GM18519 (cell line): ENCODE measurements around the gene MRPL41.
"Not testable (repeated sequence)": the region's sequence is repeated elsewhere in the genome, so short reads cannot be mapped to it uniquely, and the experiment has no call there.

ENCODE experiments used
- ATAC-seq: cut with Tn5 transposase; IDR thresholded peaks from one replicate; pipeline ENCODE4 v1.9.1; 2021; ENCODE audit warnings: mild to moderate bottlenecking, moderate library complexity; ENCODE audit not compliant: unreplicated experiment, low FRiP score

MRPL41 gene

DNA sequence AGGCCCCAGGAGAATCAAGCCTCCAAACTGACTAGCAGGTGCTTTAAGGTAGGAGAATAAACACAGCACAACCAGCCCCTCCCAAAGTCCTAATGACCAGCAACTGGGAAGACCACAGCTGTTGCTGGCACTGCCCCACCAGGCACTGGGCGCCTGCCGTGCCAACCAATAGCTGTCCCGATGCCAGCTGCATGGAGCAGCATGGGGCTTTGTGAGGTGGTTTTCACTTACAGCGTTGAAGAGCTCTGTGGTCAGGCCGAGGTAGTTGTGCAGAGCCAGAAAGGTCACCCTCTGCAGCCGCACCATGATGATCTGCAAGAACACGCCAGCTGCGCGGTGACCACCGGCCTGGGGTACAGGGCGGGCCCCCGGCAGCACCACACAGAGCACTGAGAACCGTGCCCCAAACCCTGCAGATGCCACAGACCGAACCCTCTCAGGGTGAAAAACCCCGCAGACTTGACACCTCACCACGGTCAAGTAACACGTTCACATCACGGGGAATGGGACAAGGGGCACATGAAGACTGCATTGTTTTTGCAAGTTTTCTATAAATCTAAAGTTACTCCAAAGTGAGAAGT lies 30.2 kb upstream of the MRPL41 start:
- no peak for ATAC-seq

DNA sequence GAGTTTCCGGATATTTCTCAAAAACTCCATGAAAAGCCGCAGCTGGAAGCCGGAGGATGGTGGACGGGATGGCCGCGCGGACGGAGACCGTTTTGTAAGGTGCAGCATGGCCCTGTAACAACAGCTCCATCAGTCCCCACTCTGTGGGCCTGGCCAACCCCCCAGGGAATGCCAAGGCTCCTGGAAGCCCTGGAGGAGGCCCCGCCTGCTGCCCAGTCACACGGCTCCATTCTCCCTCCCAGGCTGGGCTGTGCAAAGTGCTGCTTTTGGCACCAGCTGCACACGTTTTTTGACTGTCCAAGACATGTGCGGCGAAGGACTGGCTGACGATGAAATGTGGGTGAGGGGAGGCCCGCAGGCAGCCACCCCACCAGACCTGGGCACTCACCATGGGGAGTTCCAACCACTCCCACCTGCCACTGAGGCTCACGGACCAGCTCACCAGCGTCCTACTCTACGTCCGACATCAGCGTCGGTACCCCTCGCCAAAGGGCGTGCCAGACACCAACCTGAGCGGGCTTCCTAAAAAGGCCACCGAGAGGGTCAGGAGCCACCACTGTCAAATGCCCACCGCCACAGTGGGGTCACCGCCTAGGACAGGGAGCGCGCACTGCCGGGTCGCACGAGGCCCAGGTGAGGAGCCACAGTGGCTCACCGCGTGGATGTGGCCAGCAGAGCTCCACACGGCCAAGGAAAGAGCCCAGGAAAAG lies 28.8 kb upstream of the MRPL41 start:
- ATAC-seq = no peak

DNA sequence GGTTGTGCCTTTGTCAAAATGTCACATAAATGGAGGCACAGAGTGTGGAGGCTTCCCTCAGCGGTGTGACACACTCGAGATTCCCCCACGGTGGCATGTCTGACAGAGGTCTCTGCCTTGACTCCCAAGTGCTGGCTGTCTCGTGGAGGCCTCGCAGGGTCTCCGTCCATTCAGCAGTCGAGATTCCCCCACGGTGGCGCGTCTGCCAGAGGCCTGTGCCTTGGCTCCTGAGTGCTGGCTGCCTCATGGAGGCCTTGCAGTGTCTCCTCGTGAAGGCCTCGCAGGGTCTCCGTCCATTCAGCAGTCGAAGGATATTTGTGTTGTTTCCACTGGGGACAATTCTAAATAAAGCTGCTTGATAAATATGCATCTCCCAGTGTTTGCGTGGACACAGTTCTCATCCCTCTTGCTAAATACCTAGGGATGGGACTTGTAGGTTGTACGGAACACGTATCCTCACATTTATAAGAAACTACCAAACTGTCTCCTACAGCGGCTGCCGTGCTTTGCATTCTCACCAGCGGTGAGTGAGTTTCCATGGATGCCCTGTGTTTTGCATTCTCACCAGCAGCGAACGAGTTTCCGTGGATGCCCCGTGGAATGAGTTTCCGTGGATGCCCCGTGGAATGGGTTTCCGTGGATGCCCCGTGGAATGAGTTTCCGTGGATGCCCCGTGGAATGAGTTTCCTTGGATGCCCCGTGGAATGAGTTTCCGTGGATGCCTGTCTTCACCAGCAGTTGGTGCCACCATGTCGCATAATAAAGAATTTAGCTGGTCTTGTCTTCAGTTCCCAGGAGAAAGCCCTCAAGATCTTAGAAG lies 27.3 kb upstream of the MRPL41 start:
- no peak for ATAC-seq

DNA sequence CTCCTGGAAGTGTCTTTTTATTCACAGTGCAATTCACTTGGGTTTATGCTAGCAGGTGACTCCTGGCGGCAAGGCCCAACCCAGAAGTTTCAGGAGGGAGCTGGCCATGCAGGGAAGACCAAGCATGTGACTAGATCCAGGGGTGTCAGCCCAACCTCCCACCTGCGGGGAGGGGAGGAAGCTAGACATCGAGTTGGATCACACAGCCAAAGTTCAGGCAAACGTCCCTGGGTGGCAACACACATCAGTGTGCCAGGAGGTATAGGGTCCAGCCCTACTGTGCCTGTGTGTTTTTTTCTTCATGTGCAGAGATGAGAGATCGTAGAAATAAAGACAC lies 26.7 kb upstream of the MRPL41 start:
- no peak for ATAC-seq

DNA sequence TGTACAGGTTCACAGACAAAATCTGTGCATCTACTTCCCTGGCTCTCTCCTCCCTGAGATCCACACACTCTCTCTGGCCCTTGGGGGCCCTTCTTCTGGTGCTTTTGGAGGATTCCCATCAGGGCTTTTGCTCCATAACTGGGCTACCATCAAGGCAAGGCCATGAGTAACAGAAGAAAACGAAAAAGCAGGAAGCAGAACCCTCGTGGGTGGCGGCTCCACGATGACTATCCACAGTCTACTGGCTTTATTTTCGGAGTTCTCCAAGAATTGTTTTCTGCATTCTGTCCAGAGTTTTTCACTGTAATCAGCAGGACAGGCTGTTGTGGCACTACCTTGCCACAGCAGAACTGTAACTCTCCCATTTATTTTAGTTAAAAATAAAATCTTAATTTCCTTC lies 21.3 kb upstream of the MRPL41 start:
- no peak for ATAC-seq

DNA sequence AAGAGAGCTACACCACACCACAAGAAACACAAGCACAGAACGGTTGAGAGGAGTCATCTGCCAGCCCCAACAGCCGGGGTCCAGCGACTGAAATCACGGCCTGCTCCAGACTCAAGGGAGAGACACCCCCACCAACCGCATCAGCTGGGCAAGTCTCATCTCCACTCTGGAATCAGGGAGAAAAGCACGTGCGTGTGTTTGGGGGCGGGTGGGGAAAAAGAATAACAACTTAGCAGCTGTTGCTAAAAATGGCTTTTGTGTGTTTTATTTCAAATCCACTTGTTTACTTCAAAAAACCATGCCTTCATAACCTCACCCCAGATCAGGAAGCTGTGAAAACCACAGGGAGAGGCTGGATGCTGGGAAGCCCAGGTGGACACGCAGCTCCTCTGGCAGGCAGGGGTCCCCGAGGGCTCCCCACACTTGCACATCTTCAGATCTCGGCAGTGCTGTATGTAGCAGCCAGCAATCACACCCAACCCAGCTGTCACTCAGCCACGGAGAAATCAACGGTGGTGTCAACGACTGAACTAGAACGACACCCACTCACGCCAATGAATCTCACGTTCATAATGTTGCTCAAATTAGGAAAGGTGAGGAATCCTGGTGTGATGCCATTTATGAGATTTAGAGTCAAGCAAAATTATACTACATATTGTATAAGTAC lies 20.4 kb upstream of the MRPL41 start:
- no peak for ATAC-seq

DNA sequence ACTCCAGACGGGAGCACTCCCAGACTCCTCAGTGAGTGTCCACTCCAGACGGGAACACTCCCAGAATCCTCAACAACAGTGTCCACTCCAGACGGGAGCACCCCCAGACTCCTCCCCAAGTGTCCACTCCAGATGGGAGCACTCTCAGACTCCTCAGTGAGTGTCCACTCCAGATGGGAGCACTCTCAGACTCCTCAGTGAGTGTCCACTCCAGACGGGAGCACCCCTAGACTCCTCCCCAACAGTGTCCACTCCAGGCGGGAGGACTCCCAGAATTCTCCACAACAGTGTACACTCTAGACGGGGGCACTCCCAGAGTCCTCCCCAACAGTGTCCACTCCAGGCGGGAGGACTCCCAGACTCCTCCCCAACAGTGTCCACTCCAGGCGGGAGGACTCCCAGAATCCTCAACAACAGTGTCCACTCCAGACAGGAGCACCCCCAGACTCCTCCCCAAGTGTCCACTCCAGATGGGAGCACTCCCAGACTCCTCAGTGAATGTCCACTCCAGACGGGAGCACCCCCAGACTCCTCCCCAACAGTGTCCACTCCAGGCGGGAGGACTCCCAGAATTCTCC lies 18.7 kb upstream of the MRPL41 start:
- ATAC-seq = not testable (repeated sequence)

DNA sequence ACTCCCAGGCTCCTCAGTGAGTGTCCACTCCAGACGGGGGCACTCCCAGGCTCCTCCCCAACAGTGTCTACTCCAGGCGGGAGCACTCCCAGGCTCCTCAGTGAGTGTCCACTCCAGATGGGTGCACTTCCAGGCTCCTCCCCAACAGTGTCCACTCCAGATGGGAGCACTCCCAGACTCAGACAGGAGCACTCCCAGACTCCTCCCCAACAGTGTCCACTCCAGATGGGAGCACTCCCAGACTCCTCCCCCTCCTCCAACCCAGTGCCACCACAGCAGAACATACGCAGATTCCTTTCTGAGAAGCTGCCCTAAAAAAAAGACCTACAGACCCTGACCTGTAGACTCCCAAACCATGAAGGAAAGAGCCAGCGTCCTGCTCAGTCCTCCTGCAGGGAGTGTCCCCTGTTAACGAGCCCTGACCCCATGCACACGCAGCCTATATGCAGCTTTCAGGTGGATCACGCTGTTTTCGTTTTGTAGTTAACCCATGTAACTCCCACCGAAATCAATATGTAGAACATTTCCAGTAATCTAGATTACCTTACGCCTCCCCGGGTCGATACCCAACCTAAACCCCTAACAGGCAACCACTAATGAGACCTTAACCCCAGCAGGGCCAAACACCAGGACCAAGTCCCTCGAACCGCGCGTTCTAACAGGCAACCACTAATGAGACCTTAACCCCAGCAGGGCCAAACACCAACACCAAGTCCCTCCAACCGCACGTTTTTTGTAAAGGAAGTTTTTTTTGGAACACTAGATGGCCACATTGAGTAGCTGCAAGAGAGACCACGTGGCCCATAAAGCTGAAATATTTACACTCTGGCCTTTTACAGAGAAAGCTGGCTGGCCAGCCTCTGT lies 17.2 kb upstream of the MRPL41 start:
- ATAC-seq = no peak

DNA sequence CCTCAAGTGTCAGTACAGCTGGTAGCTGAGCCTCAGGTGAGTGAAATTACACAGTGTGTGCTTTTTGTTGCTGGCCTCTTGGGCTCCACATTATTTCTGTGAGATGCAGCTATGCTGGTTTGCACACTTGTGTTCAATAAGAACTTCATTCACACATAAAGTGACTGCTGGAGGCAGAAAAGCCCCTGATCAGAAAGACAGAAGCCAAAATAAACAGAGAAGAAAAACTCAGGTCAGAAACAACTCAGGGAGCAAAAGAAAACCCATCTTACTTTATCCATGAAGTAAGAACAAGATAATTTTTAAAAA lies 16.6 kb upstream of the MRPL41 start:
- ATAC-seq = no peak

DNA sequence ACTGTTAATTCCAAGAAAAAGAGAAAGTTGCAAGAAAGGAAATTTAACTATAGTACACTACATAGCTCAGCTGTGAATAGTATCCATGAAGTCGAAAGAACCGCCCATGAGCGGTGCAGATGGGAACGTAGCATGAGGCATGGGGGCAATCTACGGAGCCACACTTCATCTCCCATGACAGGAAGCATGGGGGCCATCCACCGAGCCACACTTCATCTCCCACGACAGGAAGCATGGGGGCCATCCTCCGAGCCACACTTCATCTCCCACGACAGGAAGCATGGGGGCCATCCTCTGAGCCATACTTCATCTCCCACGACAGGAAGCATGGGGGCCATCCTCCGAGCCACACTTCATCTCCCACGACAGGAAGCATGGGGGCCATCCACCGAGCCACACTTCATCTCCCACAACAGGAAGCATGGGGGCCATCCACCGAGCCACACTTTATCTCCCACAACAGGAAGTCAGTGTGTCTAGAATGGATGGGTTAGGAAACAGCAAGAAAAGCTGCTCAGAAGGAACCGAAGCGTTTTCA lies 15.0 kb upstream of the MRPL41 start:
- not testable (repeated sequence) for ATAC-seq

DNA sequence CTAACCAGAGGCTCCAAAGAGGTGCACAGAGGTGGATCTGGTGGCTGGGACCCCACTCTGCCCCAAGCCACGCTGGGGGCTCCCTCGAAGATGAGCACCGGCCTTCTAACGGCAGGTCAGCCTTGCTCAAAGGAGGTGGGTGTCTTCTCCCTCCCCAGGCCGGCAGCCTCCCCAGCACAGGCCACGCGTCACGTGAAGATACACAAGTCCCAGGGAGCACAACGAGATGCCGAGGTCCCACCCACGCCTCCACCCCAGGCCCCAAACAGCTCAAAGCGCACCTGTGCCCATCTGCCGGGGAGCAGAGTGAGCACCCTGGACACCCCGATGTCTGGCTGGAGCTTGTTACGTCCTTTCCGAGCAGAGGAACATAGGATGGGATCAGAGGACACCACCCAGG lies 13.6 kb upstream of the MRPL41 start:
- ATAC-seq = no peak

DNA sequence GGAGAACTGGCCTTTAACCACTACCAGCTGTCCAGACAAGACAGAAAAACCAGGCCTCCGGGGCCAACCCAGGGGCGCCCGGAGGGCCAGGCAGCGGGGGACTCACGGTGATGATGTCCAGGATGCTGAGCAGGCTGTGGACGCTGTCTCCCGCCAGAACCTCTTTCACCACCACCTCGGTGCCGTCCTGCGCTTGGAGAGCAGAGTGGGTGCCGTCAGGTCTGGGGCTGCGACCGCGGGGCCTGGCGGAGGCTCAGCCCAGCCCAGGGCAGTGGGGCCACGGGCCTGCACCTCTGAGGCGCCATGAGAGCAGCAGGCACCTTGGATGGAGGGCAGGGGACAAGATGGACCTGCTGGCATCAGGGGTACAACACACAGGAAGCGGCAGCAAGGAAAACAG lies 11.1 kb upstream of the MRPL41 start:
- ATAC-seq = no peak

DNA sequence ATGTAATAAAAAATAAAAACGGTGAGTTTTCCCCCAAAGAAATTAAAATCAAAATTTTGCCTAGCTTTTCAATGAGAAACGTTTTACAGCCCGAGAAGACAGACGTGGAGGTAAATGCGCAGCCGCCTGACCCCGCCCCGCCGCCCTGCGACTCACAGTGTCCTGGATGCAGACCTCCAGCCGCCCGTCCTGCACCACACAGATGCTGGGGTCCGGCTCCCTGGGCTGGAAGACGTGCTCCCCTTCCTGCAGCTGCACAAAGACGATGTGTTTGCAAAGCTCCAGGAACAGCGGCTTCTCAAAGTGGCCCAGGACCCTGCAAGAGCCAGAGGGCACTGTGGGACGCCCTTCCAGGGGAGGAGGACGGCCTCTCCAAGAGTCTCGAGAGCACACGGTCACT lies 9.2 kb upstream of the MRPL41 start:
- no peak for ATAC-seq

DNA sequence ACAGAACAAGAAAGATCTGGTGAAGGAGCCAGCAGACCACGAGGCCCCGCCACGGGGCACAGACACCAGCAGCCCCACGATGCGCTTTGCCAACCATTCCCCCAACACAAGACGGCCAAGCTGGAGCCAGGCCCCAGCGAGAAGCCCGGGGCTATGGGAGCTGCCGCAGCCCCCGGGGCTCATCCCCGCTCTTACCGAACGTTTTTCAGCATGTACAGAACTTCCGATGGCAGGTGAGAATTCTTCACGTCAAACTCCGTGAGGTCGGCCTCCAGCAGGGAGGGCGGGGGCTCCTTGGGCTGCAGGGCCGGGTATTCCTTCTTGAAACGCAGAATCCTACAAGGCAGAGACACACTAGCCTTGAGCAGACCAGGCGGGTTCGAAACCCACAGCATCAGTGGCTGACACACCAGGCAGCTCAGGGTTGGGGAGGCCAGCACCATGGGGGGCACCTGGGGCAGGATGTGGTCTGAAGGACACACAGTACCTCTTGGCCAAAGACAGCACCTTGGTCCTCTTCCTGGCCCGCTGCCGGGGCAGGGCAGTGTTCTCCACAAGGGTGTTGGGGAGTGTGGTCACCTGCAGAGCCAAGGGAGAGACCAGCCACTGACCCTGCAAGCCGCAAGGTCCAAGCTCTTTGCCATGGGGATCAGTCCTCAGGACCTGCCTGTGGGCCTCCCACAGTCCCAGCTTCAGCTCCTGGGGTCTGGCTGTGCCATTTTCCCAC lies 8.3 kb upstream of the MRPL41 start:
- no peak for ATAC-seq

DNA sequence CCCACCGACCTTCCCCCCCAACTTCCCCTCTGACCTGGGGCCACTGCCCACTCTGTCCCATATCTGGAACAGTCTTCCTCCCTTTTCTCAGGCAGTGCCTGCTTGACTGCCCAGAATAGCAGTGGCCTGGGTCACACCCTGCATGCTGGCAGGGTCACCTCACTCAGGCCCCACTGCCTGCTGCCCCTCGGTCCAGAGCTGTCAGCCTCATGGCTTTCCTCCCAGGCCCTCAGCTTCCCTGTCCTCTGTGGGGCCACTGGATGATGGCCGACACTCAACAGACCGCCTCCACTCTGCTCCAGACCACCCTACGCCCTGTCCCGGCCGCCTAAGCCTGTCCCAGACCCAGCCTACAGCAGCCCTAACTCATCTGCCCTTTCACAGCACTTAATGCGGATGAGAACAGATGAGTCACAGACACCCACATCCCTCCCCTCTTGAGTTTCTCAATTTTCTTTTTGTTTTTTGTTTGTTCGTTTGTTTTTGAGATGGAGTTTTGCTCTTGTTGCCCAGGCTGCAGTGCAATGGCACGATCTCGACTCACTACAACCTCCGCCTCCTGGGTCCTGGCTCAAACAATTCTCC lies 7.4 kb upstream of the MRPL41 start:
- no peak for ATAC-seq

DNA sequence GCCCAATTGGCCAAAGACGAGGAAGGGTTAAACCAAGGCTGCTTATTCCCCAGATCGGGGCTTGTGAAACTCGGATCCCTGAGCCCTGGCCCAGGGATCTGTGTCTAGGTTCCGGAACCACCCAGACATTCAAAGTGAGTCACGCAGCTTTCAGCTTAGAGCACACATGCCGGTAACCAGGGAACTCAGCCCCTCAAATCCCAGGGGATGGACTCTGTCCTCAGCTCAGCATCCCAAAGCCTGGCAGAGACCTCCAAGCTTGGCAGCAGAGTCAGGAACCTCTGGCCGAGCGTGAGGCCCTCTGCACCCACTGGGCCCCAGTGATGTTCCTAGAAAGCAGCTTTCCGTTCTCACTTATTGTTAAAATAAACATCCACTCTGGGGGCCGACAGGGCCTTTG lies 6.6 kb upstream of the MRPL41 start:
- no peak for ATAC-seq

DNA sequence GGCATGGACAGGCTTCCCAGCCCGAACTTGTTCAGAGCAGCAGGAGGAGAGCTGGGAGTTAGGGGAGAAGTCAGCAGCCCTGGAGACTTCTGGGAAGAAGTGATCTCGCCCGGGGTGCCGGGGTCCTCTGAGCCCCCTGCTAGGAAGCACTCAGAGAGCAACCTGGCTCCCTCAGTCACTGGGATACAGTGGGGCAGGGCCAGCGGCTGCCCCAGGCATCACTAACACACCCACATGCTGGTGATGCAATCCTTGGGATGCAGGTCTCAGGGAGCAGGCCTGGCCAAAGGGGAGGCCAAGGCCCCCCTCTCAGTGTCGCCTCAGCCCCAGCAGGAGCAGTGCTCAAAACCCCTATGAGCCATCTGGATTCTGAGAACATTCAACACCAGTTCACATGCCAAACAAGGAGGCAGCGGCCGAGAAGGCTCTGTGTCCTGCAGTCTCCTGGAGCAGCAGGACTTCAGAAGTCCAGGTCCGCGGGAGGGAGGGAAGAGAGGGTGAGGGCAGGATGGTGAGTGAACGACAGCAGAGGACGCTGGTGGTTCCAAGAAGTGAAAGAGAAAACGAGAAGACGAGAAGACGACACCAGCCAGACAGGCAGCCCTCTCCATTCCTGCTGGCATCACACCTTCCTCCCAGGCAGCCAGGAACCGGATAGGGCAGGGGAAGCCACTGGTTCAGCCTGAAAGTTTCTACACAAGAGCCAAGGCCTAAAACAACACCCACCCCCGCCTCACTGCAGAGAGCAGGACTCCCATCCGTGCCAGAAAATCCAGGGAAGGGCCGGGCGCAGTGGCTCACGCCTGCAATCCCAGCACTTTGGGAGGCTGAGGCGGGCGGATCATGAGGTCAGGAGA lies 3.8 kb upstream of the MRPL41 start:
- ATAC-seq = no peak

DNA sequence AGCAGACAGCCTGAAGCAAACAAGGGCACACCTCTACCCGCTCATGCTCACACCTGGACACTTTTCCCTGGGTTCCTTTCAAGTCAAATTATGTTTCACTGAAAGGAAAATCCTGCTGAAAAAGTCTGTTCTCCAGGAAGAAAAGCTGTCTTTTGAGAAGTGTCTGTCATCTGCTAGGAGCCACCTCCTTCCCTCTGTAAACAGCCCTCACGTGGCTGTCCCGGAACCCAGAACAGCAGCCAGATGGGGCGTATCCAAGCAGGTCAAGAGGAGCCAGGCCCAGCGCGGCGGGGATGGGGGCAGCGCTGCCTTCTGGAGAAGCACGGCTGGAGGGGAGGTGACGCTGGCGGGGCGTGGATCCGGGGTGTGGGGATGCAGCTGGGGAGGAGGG lies 1.5 kb upstream of the MRPL41 start, which contains the start of gene PNPLA7:
Gene PNPLA7, minus strand, starts transcription at position 172 of the 391 bp plus-strand sequence. CDS start 205 bp downstream, outside the sequence.
- ATAC-seq = no peak
